Stomach (tissue), 4 donors: ENCODE measurements around the gene ZNF182.

Experiments used
- CTCF ChIP-seq, 7 experiments: fragments of 450-650 bp in 4 of 7; fragments of 200-600 bp in 3 of 7; sonication (generic) in 3 of 7; IDR thresholded peaks; one replicate each; pipeline ENCODE4 v1.5.1; 2016 to 2019; ENCODE audit warnings: antibody characterized with exemption in 7 of 7, control low read depth in 2 of 7, mild to moderate bottlenecking in 1 of 7
- POLR2AphosphoS5 ChIP-seq, 3 donors: sonication (generic); formaldehyde crosslinking; IDR thresholded peaks; one replicate each; pipeline ENCODE4 v1.6.1; 2016; ENCODE audit warnings: antibody characterized with exemption in 3 of 3

- TF ChIP-seq POLR2AphosphoS5 (IDR thresholded peaks at IDR 0.05) (no peak), CTCF (IDR thresholded peaks at IDR 0.05) (no peak)
Observed at GRCh38 chrX:48003367-48003757, 427 bp downstream of the ZNF182 start.
